Keratinocyte (primary cell): ENCODE results near the gene PPP2R5C. TPM values are rescaled to one million over a fixed set of nuclear protein-coding genes. Genes with fewer than 3 reads are reported as not detected.
A peak's percentile ranks its signal among the peaks of the same experiment; 100 is the strongest.

Experiments used
- DNase-seq: peaks from one replicate; pipeline ENCODE4 v3.0.0-alpha.2; 2011; ENCODE audit warnings: low read depth, missing footprints, low spot score
- FAIRE-seq: peaks from 2 replicates; lab custom pipeline; 2011; peaks lifted over from hg19 to GRCh38; lab: Jason Lieb, UNC
- H2AFZ ChIP-seq: 2 replicates; pipeline ENCODE4 v1.6.0; 2012; ENCODE audit warnings: low read length, control low read depth, inconsistent platforms; ENCODE audit not compliant: control insufficient read depth
- H3K27ac ChIP-seq: 2 replicates; pipeline ENCODE4 v1.5.1; 2011; ENCODE audit warnings: low read length; ENCODE audit not compliant: control insufficient read depth, insufficient read depth
- H3K27me3 ChIP-seq: 3 replicates; pipeline ENCODE4 v1.6.0; 2011; ENCODE audit warnings: low read length; ENCODE audit not compliant: control insufficient read depth, insufficient read depth; ENCODE audit errors: extremely low read depth
- H3K36me3 ChIP-seq, 2 experiments: 2 replicates in 1 of 2; 3 replicates in 1 of 2; pipeline ENCODE4 v1.5.1; 2011; ENCODE audit warnings: low read length in 2 of 2, mild to moderate bottlenecking in 1 of 2; ENCODE audit not compliant: control insufficient read depth in 2 of 2, insufficient read depth in 2 of 2; ENCODE audit errors: extremely low read depth in 1 of 2
- H3K4me1 ChIP-seq: 3 replicates; pipeline ENCODE4 v1.5.1; 2011; ENCODE audit warnings: low read length; ENCODE audit not compliant: control insufficient read depth, insufficient read depth; ENCODE audit errors: extremely low read depth
- H3K4me2 ChIP-seq: 3 replicates; pipeline ENCODE4 v1.6.0; 2011; ENCODE audit warnings: low read depth, low read length; ENCODE audit not compliant: control insufficient read depth, insufficient read depth; ENCODE audit errors: extremely low read depth
- H3K4me3 ChIP-seq, 3 experiments: fragments of 200-600 bp in 1 of 3; sonication (generic) in 1 of 3; 2 replicates in 2 of 3; 3 replicates in 1 of 3; pipeline ENCODE4 v1.5.1; 2011 to 2016; ENCODE audit warnings: low read length in 3 of 3, mild to moderate bottlenecking in 3 of 3, control low read depth in 2 of 3, inconsistent platforms in 1 of 3, low read depth in 1 of 3, mixed read lengths in 1 of 3, mixed run types in 1 of 3, moderate library complexity in 1 of 3; ENCODE audit not compliant: control insufficient read depth in 2 of 3, insufficient read depth in 2 of 3; ENCODE audit errors: extremely low read depth in 1 of 3
- H3K79me2 ChIP-seq: 2 replicates; pipeline ENCODE4 v1.6.0; 2012; ENCODE audit warnings: low read length; ENCODE audit not compliant: control insufficient read depth, insufficient read depth
- H3K9ac ChIP-seq: 3 replicates; pipeline ENCODE4 v1.6.0; 2011; ENCODE audit warnings: low read length; ENCODE audit not compliant: control insufficient read depth, insufficient read depth; ENCODE audit errors: extremely low read depth
- H3K9me1 ChIP-seq: 3 replicates; pipeline ENCODE4 v1.6.0; 2011; ENCODE audit warnings: low read length; ENCODE audit not compliant: control insufficient read depth, insufficient read depth; ENCODE audit errors: extremely low read depth
- H3K9me3 ChIP-seq: 2 replicates; pipeline ENCODE4 v1.5.1; 2012; ENCODE audit warnings: low read depth, low read length; ENCODE audit not compliant: control insufficient read depth
- H4K20me1 ChIP-seq: 3 replicates; pipeline ENCODE4 v1.6.0; 2011; ENCODE audit warnings: low read length; ENCODE audit not compliant: control insufficient read depth, insufficient read depth; ENCODE audit errors: extremely low read depth
- EZH2 ChIP-seq: IDR thresholded peaks from one replicate; pipeline ENCODE4 v1.6.1; 2012; ENCODE audit warnings: inconsistent platforms, mild to moderate bottlenecking, low read length, moderate library complexity
- dilution Hi-C: fragments of 300-500 bp; cut with MboI; formaldehyde crosslinking; loops from one replicate; pipeline ENCODE4 v1.7.0; 2020; ENCODE audit warnings: low sequenced_read_pairs; ENCODE audit not compliant: extremely low pct_ligation_motif_present
- polyA plus RNA-seq, 5 experiments: library from polyadenylated mRNA; depleted of rRNA in 3 of 5; stranded (reverse) in 3 of 5; stranded (forward) in 1 of 5; unstranded in 1 of 5; fragments of >200 nt; gene quantifications; 1 replicate in 1 of 5; 2 replicates in 3 of 5; 3 replicates in 1 of 5; pipeline versions ENCODE4 v1.2.1 to v1.2.3, GENCODE V29; 2011 to 2012; ENCODE audit warnings: missing spikeins in 2 of 5, low read depth in 1 of 5, low replicate concordance in 1 of 5
- TF ChIP-seq, protein P1 (sequence below), 3 experiments: IDR thresholded peaks in 1 of 3; conservative IDR thresholded peaks in 1 of 3; optimal IDR thresholded peaks in 1 of 3; 2 replicates in 2 of 3; 3 replicates in 1 of 3; pipeline versions ENCODE3 to v1.5.1; 2011; ENCODE audit warnings: low read length in 3 of 3, mild to moderate bottlenecking in 3 of 3, moderate library complexity in 2 of 3, control low read depth in 1 of 3, inconsistent platforms in 1 of 3; ENCODE audit not compliant: insufficient read depth in 2 of 3; ENCODE audit errors: extremely low read depth in 1 of 3

PPP2R5C gene
- polyA plus RNA-seq, 1 donor (not counting 4 experiments of a cell fraction or from before 2014, with no cell fraction given), result 105 TPM

DNA sequence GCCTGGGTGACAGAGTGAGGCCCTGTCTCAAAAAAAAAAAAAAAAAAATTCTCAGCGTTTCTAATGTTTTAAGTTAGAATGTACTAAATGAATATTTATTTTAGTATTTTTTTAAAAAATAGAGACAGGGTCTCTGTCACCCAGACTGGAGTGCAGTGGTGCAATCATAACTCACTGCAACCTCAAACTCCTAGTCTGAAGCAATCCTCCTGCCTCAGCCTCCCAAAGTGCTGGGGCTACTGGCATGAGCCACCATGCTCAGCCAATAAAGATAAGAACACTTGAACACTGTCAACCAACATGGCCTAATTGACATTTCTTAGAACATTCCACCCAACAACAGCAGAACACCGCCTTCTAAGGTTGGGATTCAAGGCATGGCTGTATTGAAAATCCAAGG is 197.8 kb downstream of the PPP2R5C start:
- Histone ChIP-seq H3K36me3 (no peaks in the 10 kb centered on the region), H3K27me3 (no peaks in the 10 kb centered on the region), H3K4me2 (no peak overlapping the region), H3K9ac (no peak overlapping the region), H2AFZ (no peak overlapping the region), H3K79me2 (no peaks in the 10 kb centered on the region), H3K4me3 (no peak overlapping the region), H3K9me3 (no peaks in the 10 kb centered on the region), H4K20me1 (no peaks in the 10 kb centered on the region), H3K27ac (no peak overlapping the region), H3K9me1 (peaks cover 3% of the 10 kb centered on the region), H3K4me1 (peaks cover 20% of the 10 kb centered on the region)
- TF ChIP-seq, protein P1, sequence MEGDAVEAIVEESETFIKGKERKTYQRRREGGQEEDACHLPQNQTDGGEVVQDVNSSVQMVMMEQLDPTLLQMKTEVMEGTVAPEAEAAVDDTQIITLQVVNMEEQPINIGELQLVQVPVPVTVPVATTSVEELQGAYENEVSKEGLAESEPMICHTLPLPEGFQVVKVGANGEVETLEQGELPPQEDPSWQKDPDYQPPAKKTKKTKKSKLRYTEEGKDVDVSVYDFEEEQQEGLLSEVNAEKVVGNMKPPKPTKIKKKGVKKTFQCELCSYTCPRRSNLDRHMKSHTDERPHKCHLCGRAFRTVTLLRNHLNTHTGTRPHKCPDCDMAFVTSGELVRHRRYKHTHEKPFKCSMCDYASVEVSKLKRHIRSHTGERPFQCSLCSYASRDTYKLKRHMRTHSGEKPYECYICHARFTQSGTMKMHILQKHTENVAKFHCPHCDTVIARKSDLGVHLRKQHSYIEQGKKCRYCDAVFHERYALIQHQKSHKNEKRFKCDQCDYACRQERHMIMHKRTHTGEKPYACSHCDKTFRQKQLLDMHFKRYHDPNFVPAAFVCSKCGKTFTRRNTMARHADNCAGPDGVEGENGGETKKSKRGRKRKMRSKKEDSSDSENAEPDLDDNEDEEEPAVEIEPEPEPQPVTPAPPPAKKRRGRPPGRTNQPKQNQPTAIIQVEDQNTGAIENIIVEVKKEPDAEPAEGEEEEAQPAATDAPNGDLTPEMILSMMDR (optimal IDR thresholded peaks at IDR 0.05 in 1 of 3, IDR thresholded peaks at IDR 0.05 in 1 of 3, conservative IDR thresholded peaks at IDR 0.05 in 1 of 3; ENCODE audit: extremely low read depth in 1 of 3, insufficient read depth in 2 of 3, low read length in 3 of 3), result no peak
- no peak for TF ChIP-seq EZH2
- dilution Hi-C loops, result no loop called here
- DNase-seq (no peak), FAIRE-seq (no peak)

DNA sequence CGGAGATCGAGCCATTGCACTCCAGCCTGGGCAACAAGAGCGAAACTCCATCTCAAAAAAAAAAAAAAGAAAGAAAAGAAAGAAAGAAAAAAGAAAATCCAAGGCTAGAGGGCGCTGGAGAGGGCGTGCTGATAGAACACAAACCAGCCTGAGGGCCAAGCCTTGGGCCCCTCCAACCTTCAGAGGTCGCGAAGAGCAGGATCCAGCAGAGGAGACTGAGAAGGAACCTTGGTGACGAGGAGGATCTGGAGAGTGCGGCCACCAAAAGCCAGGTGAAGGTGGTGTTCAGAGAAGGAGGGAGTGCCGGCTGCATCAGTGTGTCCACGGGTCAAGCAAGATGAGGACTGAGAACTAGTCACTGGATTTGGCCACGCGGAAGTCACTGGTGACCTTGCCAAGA is 198.7 kb downstream of the PPP2R5C start:
- dilution Hi-C loops, result no loop called here
- Histone ChIP-seq H3K79me2 (peaks cover 9% of the 10 kb centered on the region), H3K9me3 (no peaks in the 10 kb centered on the region), H4K20me1 (no peaks in the 10 kb centered on the region), H3K9me1 (peaks cover 3% of the 10 kb centered on the region), H3K4me3 (no peak overlapping the region), H3K4me1 (peaks cover 20% of the 10 kb centered on the region), H3K27me3 (no peaks in the 10 kb centered on the region), H3K27ac (no peak overlapping the region), H2AFZ (peak overlapping the region; percentile 43), H3K36me3 (no peaks in the 10 kb centered on the region), H3K9ac (no peak overlapping the region), H3K4me2 (no peak overlapping the region)
- DNase-seq (no peak), FAIRE-seq (no peak)
- TF ChIP-seq EZH2, result no peak
- TF ChIP-seq, protein P1 (optimal IDR thresholded peaks at IDR 0.05 in 1 of 3, IDR thresholded peaks at IDR 0.05 in 1 of 3, conservative IDR thresholded peaks at IDR 0.05 in 1 of 3; ENCODE audit: extremely low read depth in 1 of 3, insufficient read depth in 2 of 3, low read length in 3 of 3), result peak; percentile 38 to 65 (median 44)
